ENCODE results near the gene DOHH.

DNA sequence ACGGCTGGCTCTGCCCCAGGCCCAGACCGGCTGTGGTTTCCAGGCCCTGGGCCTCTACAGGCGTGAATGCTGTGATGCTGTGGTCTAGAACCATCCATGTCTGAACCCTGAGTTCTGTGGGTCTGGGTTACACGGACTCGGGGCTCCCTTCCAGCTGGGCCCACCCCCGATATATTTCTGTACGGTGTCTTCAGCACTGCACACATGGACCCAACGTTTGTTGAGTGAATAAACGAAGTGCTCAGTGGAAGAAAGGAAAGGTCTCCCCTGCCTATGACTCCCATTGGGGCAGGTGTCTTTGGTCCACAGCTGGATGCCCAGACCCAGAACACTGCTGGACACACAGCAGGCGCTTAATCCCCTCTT, 45.2 kb upstream of the DOHH start:
- TF ChIP-seq, protein P1, sequence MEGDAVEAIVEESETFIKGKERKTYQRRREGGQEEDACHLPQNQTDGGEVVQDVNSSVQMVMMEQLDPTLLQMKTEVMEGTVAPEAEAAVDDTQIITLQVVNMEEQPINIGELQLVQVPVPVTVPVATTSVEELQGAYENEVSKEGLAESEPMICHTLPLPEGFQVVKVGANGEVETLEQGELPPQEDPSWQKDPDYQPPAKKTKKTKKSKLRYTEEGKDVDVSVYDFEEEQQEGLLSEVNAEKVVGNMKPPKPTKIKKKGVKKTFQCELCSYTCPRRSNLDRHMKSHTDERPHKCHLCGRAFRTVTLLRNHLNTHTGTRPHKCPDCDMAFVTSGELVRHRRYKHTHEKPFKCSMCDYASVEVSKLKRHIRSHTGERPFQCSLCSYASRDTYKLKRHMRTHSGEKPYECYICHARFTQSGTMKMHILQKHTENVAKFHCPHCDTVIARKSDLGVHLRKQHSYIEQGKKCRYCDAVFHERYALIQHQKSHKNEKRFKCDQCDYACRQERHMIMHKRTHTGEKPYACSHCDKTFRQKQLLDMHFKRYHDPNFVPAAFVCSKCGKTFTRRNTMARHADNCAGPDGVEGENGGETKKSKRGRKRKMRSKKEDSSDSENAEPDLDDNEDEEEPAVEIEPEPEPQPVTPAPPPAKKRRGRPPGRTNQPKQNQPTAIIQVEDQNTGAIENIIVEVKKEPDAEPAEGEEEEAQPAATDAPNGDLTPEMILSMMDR (conservative IDR thresholded peaks at IDR 0.05), result no peak
- no peak for TF ChIP-seq ZFX (IDR thresholded peaks at IDR 0.05)

Measured in C4-2B (cell line).